ENCODE results near the gene KCTD10.

- TF ChIP-seq, protein P1, sequence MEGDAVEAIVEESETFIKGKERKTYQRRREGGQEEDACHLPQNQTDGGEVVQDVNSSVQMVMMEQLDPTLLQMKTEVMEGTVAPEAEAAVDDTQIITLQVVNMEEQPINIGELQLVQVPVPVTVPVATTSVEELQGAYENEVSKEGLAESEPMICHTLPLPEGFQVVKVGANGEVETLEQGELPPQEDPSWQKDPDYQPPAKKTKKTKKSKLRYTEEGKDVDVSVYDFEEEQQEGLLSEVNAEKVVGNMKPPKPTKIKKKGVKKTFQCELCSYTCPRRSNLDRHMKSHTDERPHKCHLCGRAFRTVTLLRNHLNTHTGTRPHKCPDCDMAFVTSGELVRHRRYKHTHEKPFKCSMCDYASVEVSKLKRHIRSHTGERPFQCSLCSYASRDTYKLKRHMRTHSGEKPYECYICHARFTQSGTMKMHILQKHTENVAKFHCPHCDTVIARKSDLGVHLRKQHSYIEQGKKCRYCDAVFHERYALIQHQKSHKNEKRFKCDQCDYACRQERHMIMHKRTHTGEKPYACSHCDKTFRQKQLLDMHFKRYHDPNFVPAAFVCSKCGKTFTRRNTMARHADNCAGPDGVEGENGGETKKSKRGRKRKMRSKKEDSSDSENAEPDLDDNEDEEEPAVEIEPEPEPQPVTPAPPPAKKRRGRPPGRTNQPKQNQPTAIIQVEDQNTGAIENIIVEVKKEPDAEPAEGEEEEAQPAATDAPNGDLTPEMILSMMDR (conservative IDR thresholded peaks at IDR 0.05): no peak
- TF ChIP-seq ZFX (IDR thresholded peaks at IDR 0.05): no peak
Observed at GRCh38 chr12:109496306-109496705, 19.2 kb upstream of the KCTD10 start.
